Cardiac muscle cell (in vitro differentiated cells and primary cell): ENCODE data around the gene FAM114A2. TPM values are rescaled to one million over a fixed set of nuclear protein-coding genes. Genes with fewer than 3 reads are reported as not detected.

Experiments
- DNase-seq, 2 donors: peaks; one replicate each; pipeline versions ENCODE4 v3.0.0 to v3.0.0-alpha.2; 2010 to 2017; ENCODE audit warnings: low read depth in 1 of 2, low spot score in 1 of 2
- H3K27ac ChIP-seq: fragments of 200-600 bp; sonication (generic); 2 replicates; pipeline ENCODE4 v1.5.1; 2016
- H3K27me3 ChIP-seq: fragments of 200-600 bp; sonication (generic); 2 replicates; pipeline ENCODE4 v1.6.0; 2016; ENCODE audit warnings: control low read depth
- H3K36me3 ChIP-seq: fragments of 200-600 bp; sonication (generic); 2 replicates; pipeline ENCODE4 v1.5.1; 2016; ENCODE audit warnings: control low read depth
- H3K4me1 ChIP-seq: fragments of 200-600 bp; sonication (generic); 2 replicates; pipeline ENCODE4 v1.8.1; 2017; ENCODE audit warnings: low read depth, mild to moderate bottlenecking, mixed run types
- H3K4me3 ChIP-seq: fragments of 200-600 bp; sonication (generic); 2 replicates; pipeline ENCODE4 v1.5.1; 2016; ENCODE audit warnings: mild to moderate bottlenecking
- H3K9me3 ChIP-seq: fragments of 200-600 bp; sonication (generic); 2 replicates; pipeline ENCODE4 v1.5.1; 2017; ENCODE audit warnings: low read depth, mild to moderate bottlenecking, control low read depth
- polyA plus RNA-seq: library from polyadenylated mRNA; unstranded; fragments of >200 nt; fragmentation: Nextera tagmentation; extraction: Ambion mirVana; gene quantifications from 2 replicates; pipeline ENCODE4 v1.2.1, GENCODE V29; 2016
- total RNA-seq: library from RNA; depleted of rRNA; stranded (reverse); fragments of >200 nt; gene quantifications from 2 replicates; pipeline ENCODE4 v1.2.3, GENCODE V29; 2016
- TF ChIP-seq, protein P1 (sequence below): IDR thresholded peaks from 2 replicates; pipeline ENCODE4 v1.5.1; 2012; ENCODE audit warnings: low read depth, mild to moderate bottlenecking, low read length

FAM114A2 gene
- total and polyA plus RNA-seq, 2 experiments from 2014 or later: 10.3 to 13.6 TPM

DNA sequence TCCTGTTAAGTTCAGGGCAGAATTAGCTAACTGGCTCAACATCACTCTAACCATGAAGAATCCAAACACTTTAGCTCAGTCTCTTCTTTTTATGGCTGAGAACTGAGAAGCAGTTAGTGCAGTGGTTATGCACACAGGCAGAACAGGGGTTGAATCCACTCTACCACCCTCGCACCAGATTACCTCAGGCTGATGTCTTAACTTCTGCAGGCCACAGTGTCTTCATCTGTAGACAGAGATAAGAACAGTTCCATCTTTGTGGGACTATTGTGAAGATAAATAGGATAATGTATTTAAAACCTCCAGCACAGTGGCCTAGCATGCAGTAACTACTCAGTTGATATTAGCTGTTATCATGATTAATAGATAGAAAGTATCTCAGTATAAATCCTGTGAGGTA, 54.8 kb downstream of the FAM114A2 start:
- DNase-seq: no peak
- Histone ChIP-seq H3K27ac (no peak overlapping the region), H3K4me3 (no peak overlapping the region), H3K27me3 (no peaks in the 10 kb centered on the region), H3K9me3 (no peaks in the 10 kb centered on the region), H3K4me1 (no peaks in the 10 kb centered on the region), H3K36me3 (no peaks in the 10 kb centered on the region)
- TF ChIP-seq, protein P1, sequence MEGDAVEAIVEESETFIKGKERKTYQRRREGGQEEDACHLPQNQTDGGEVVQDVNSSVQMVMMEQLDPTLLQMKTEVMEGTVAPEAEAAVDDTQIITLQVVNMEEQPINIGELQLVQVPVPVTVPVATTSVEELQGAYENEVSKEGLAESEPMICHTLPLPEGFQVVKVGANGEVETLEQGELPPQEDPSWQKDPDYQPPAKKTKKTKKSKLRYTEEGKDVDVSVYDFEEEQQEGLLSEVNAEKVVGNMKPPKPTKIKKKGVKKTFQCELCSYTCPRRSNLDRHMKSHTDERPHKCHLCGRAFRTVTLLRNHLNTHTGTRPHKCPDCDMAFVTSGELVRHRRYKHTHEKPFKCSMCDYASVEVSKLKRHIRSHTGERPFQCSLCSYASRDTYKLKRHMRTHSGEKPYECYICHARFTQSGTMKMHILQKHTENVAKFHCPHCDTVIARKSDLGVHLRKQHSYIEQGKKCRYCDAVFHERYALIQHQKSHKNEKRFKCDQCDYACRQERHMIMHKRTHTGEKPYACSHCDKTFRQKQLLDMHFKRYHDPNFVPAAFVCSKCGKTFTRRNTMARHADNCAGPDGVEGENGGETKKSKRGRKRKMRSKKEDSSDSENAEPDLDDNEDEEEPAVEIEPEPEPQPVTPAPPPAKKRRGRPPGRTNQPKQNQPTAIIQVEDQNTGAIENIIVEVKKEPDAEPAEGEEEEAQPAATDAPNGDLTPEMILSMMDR: no peak

DNA sequence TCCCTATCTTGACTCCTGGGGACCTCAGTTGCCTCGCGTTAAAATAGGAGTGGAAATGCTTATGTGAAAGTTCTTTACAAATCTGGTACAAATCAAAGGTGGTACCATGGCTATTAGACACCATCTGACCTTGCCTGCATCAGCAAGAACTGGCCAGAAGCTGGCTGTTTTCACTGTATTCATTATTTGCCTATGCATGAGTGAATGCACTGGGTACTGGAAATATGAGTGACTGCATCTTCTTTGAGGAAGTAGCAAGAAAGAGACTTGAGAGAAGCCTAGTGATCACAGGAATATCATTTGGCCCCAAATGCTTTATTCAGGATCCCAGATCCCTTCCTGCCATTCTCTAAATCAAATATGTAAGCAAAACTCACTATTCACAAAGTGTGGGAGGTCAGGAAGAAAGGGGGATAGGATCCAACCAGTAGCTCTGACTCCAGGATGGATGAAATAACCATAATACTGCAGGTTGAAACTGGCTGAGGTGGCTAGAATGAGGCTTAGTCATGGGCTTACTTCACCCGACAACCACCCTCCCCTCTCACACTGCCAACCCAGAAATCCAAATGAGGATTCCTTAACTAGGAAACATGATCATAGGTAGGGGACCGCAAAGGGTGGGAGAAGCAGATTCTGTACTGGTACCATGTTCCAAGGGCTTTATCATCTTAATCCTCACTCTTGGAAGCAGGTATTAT, 56.7 kb downstream of the FAM114A2 start:
- DNase-seq: no peak
- no peak overlapping the region for H3K4me3 ChIP-seq
- H3K9me3 ChIP-seq: no peaks in the 10 kb centered on the region
- H3K27ac ChIP-seq: no peak overlapping the region
- H3K4me1 ChIP-seq: no peaks in the 10 kb centered on the region
- TF ChIP-seq, protein P1: no peak
- H3K36me3 ChIP-seq: no peaks in the 10 kb centered on the region
- H3K27me3 ChIP-seq: no peaks in the 10 kb centered on the region

GRCh38 chr5:153979028-153979783, 59.5 kb downstream of the FAM114A2 start:
- Histone ChIP-seq H3K9me3 (no peaks in the 10 kb centered on the region), H3K36me3 (no peaks in the 10 kb centered on the region), H3K27ac (no peak overlapping the region), H3K4me3 (no peak overlapping the region), H3K27me3 (no peaks in the 10 kb centered on the region), H3K4me1 (no peaks in the 10 kb centered on the region)
- no peak for DNase-seq
- TF ChIP-seq, protein P1: no peak

DNA sequence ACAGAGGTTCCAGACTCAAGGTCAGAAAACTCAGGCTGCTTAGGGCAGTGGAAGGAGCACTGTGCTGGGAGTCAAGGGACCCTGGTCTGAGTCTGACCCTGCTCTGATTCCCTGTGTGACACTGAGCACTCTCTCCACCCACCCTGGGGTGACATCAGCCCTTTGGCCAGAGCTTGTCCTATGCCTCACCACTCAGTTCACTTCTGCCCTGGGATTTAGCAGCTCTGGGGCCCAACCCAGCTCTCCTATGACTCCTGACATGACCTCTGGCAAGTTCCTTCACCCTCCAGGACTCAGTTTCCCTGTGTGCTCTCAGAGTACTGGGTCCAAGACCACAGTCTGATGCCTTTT, 63.9 kb downstream of the FAM114A2 start:
- H3K27me3 ChIP-seq: no peaks in the 10 kb centered on the region
- no peak overlapping the region for H3K4me3 ChIP-seq
- H3K27ac ChIP-seq: no peak overlapping the region
- H3K4me1 ChIP-seq: no peaks in the 10 kb centered on the region
- TF ChIP-seq, protein P1: no peak
- no peaks in the 10 kb centered on the region for H3K9me3 ChIP-seq
- no peak for DNase-seq
- no peaks in the 10 kb centered on the region for H3K36me3 ChIP-seq

GRCh38 chr5:153974131-153974812, 64.4 kb downstream of the FAM114A2 start:
- TF ChIP-seq, protein P1: peak; percentile 68
- Histone ChIP-seq H3K9me3 (no peaks in the 10 kb centered on the region), H3K4me3 (no peak overlapping the region), H3K4me1 (no peaks in the 10 kb centered on the region), H3K27me3 (no peaks in the 10 kb centered on the region), H3K36me3 (no peaks in the 10 kb centered on the region), H3K27ac (no peak overlapping the region)
- peak; percentile 60 to 70 for DNase-seq
